Sciatic nerve (tissue), 2 donors: ENCODE results near the gene KRT83. TPM values are rescaled to one million over a fixed set of nuclear protein-coding genes. Genes with fewer than 3 reads are reported as not detected.
"Not testable (repeated sequence)": the region's sequence is repeated elsewhere in the genome, so short reads cannot be mapped to it uniquely, and the experiment has no call there.

Experiments
- ATAC-seq: fragments of 200-7000 bp; cut with Tn5 transposase; one replicate; pipeline ENCODE4 v1.9.1; 2020; ENCODE audit warnings: mild to moderate bottlenecking, moderate library complexity
- DNase-seq: peaks from one replicate; pipeline ENCODE4 v3.0.0-alpha.2; 2020; ENCODE audit warnings: low spot score
- intact Hi-C: fragments of 100-400 bp; cut with DNase I; formaldehyde crosslinking; loops from one replicate; pipeline ENCODE4 v1.14.2; 2022
- total RNA-seq: library from RNA; stranded (reverse); fragmentation: NEBNext Ultra II Directional; extraction: Animal tissue kit (Norgen Biotek cat#: 25700); gene quantifications from one replicate; pipeline ENCODE4 v1.2.1, GENCODE V29; 2021
- donor health status: DM: no; HTN: no; CAD: no.
- donor health status: DM: no; HTN: no; CAD: no.

KRT83 gene
- total RNA-seq, 1 donor from 2014 or later, result not detected

- DNase-seq (no peak), ATAC-seq (no peak)
- intact Hi-C loops, result no loop called here
Measured at GRCh38 chr12:52317468-52318052, 3.6 kb downstream of the KRT83 start.

- no peak for DNase-seq
Measured at GRCh38 chr12:52316701-52317100, 4.5 kb downstream of the KRT83 start.

GRCh38 chr12:52316290-52316689 lies 4.9 kb downstream of the KRT83 start:
- ATAC-seq (no peak), DNase-seq (no peak)
- intact Hi-C loops, result no loop called here

More at GRCh38 chr12:52316701-52317100, 4.5 kb downstream of the KRT83 start:
- intact Hi-C loops, result no loop called here
- ATAC-seq, result no peak

DNA sequence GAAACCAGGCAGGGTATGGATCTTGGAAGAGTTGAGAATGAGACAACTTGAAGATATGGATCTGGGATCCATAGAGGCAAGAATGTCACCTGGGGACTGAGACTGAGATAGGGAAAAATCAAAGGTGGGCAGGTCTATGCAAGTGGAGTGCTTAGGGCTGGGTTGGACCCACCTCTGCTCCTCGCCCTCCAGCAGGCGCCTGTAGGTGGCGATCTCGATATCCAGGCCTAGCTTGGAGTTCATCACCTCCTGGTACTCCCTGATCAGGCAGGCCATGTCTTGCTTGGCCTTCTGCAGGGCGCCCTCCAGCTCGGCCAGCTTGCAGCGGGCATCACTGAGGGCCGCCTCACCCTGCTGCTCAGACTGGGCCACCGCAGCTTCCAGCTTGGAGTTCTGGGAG lies 5.5 kb downstream of the KRT83 start:
- intact Hi-C loops, DNase-seq, ATAC-seq: not testable (repeated sequence)

DNA sequence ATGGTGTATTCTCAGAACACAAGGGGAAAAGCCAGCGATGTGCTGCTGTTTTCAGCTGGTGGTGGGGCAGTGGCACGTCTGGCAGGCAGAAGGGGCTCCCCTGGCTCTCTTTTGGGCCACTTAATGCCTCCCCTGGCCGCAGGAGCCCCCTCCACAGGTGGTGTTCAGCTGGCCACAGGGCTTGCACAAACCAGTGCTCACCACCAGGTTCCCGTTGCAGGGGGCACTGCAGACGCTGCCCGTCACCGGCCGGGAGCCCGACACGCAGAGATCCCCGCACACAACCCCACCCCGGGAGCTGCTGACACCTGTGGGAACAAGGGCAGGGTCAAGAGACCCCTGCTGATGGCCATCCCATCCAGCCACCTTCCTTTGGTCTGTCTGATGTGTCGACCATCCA lies 6.7 kb downstream of the KRT83 start:
- DNase-seq, result no peak

GRCh38 chr12:52313926-52314325 lies 7.3 kb downstream of the KRT83 start:
- ATAC-seq (no peak), DNase-seq (no peak)
- intact Hi-C loops, result no loop called here

More for the DNA sequence above, 6.7 kb downstream of the KRT83 start:
- intact Hi-C loops, result no loop called here
- no peak for ATAC-seq

DNA sequence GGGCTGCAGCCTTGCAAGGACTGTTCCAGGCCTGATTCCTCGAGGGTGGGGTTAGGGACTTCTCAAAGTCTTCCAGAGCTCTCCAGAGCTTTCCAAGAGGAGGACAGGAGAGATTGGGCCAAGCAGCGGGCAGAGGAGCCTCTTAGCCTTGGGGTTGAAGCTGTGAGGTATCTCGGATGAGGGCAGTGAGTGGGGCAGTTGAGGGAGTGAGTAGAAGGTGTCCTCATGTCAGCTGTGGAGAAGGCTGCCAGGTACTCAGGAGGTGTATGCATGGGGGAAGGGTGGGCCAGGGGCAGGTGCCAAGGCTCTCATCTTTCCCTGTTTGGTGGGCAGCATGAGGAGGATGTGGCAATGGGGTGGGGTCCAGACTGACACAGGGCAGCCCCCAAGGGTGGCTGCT lies 7.7 kb downstream of the KRT83 start:
- no peak for ATAC-seq
- DNase-seq, result no peak
- intact Hi-C loops, result no loop called here

DNA sequence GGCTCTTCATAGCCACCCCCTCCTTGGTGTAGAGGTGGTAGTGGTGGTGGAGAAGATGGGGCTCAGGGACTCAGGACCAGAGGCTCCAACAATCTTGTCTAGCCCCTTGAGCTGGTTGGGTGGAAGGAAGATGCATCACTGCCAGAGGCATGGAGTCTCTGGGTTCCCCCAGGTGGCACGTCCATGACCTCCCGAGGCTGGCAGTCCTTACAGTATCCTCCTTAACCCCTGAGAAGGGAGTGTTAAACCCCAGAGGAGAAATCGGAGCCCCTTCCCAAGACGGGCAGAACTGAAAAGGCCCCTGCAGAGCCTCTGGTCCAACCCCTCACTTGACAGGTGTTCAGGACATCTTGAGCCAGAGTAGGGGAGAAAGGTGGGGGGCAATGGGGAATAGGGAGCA lies 9.1 kb downstream of the KRT83 start:
- DNase-seq (no peak), ATAC-seq (no peak)
- intact Hi-C loops, result no loop called here

GRCh38 chr12:52311285-52311648 lies 9.9 kb downstream of the KRT83 start:
- no peak for DNase-seq
- no peak for ATAC-seq
- intact Hi-C loops, result no loop called here

DNA sequence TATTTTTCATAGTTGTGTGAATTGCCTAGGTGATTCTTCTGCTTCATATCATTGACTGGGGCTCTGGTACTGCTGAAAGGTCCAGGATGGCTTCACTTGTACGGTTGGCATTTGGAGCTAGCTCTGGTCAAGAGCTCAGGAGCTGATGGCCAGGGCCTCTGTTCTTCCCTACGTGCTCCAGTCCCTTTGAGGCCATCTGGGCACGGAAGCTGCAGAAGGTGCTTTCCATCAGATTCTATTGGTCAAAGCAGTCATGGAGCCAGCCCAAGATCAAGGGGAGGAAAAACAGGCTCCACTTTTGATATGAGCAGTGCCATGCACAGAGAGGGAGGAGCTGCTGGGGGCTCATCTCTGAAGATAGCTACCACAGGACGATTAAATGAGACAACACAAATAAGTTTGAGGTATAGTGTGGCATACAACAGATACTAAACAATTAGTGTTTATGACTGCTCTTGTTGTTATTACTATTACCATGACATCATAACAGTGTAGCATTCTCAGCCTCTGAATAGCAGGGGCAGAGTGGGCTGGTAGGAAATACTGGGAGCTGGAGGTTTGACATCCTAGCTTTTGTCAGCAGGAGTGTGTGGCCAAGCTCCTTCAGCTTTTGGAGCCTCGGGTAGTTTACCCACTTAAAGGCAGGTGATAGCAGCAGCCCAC lies 10.4 kb downstream of the KRT83 start:
- no peak for ATAC-seq
- DNase-seq, result no peak
- intact Hi-C loops, result no loop called here

- DNase-seq, result no peak
- no peak for ATAC-seq
- intact Hi-C loops, result no loop called here
Measured at GRCh38 chr12:52308806-52309425, 12.3 kb downstream of the KRT83 start.

- ATAC-seq (peak; percentile 51), DNase-seq (no peak)
- intact Hi-C loops, result no loop called here
Measured at GRCh38 chr12:52307836-52308805, 13.1 kb downstream of the KRT83 start.

DNA sequence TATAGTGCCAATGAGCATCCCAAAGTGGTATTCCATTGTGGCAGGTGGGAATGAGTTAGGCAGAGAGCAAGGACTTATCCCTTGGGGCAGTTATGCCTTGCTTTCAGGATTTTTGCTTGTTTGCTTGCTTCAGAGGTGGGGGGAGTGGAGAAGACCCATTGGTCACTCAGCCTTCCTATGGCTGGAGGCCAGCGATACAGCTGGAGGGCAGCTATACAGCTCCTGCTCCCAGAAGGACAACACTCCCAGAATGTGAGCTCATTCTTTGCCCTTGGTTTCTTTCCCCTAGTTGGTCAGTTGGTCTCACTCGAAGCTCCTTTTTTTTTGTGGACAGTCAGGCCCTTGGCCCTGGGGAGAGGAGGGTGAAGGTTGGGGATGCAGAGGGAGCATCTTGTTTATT lies 14.5 kb downstream of the KRT83 start:
- no peak for DNase-seq
- ATAC-seq, result no peak
- intact Hi-C loops, result no loop called here

GRCh38 chr12:52305921-52306705 lies 15.1 kb downstream of the KRT83 start:
- DNase-seq, result no peak
- intact Hi-C loops, result no loop called here
- ATAC-seq, result no peak

GRCh38 chr12:52304941-52305411 lies 16.2 kb downstream of the KRT83 start:
- DNase-seq, intact Hi-C loops, ATAC-seq: not testable (repeated sequence)

GRCh38 chr12:52302242-52302914 lies 18.8 kb downstream of the KRT83 start:
- intact Hi-C loops, DNase-seq, ATAC-seq: not testable (repeated sequence)

DNA sequence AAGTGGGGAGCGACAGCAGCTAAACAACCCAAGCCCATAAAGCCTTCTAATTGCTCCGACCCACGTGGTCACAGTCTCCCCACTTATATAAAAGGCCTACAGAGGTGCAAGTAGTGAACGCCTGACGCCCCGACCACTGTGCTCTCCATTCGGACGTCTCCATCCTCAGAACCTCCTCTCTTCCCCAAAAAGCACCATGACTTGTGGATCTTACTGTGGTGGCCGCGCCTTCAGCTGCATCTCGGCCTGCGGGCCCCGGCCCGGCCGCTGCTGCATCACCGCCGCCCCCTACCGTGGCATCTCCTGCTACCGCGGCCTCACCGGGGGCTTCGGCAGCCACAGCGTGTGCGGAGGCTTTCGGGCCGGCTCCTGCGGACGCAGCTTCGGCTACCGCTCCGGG lies 19.5 kb downstream of the KRT83 start:
- intact Hi-C loops, ATAC-seq: not testable (repeated sequence)
- DNase-seq, result peak; percentile 28
